Smooth muscle cell (in vitro differentiated cells): ENCODE data around the gene GGT6. TPM values are rescaled to one million over a fixed set of nuclear protein-coding genes. Genes with fewer than 3 reads are reported as not detected.
A peak's percentile ranks its signal among the peaks of the same experiment; 100 is the strongest.

Experiments
- DNase-seq: peaks from one replicate; lab custom pipeline; 2025; ENCODE audit not compliant: unreplicated experiment; lab: John Stamatoyannopoulos, UW
- H2AFZ ChIP-seq: fragments of 200-600 bp; sonication (generic); 2 replicates; pipeline ENCODE4 v1.6.0; 2016; ENCODE audit warnings: antibody characterized with exemption, low read depth, mild to moderate bottlenecking
- H3F3A ChIP-seq: fragments of 200-600 bp; sonication (generic); 2 replicates; pipeline ENCODE4 v1.6.0; 2017; ENCODE audit warnings: antibody characterized with exemption, low read depth
- H3K27ac ChIP-seq: fragments of 200-600 bp; sonication (generic); 2 replicates; pipeline ENCODE4 v1.5.1; 2016; ENCODE audit warnings: low read depth, mild to moderate bottlenecking
- H3K27me3 ChIP-seq: fragments of 200-600 bp; sonication (generic); 2 replicates; pipeline ENCODE4 v1.6.1; 2016; ENCODE audit warnings: low read depth, mild to moderate bottlenecking
- H3K36me3 ChIP-seq: fragments of 200-600 bp; sonication (generic); 2 replicates; pipeline ENCODE4 v1.5.1; 2016; ENCODE audit warnings: low read depth
- H3K4me1 ChIP-seq: fragments of 200-600 bp; sonication (generic); 2 replicates; pipeline ENCODE4 v1.5.1; 2016; ENCODE audit warnings: low read depth
- H3K4me2 ChIP-seq: fragments of 200-600 bp; sonication (generic); 2 replicates; pipeline ENCODE4 v1.6.0; 2016; ENCODE audit warnings: mild to moderate bottlenecking
- H3K4me3 ChIP-seq: fragments of 200-600 bp; sonication (generic); 2 replicates; pipeline ENCODE4 v1.5.1; 2016; ENCODE audit warnings: mild to moderate bottlenecking
- H3K79me2 ChIP-seq: fragments of 200-600 bp; sonication (generic); 2 replicates; pipeline ENCODE4 v1.6.0; 2016; ENCODE audit warnings: low read depth, mild to moderate bottlenecking
- H3K9ac ChIP-seq: fragments of 200-600 bp; sonication (generic); 2 replicates; pipeline ENCODE4 v1.6.0; 2016; ENCODE audit warnings: low read depth
- H3K9me3 ChIP-seq: fragments of 200-600 bp; sonication (generic); replicated peaks from 2 replicates; pipeline ENCODE4 v1.5.1; 2016; ENCODE audit warnings: low read depth
- H4K20me1 ChIP-seq: fragments of 200-600 bp; sonication (generic); 2 replicates; pipeline ENCODE4 v1.6.0; 2016; ENCODE audit warnings: low read depth
- CTCF ChIP-seq: fragments of 200-600 bp; sonication (generic); IDR thresholded peaks from 2 replicates; pipeline ENCODE4 v1.5.1; 2017; ENCODE audit warnings: borderline replicate concordance, mild to moderate bottlenecking, antibody characterized with exemption; ENCODE audit not compliant: insufficient read depth, poor library complexity, severe bottlenecking
- WGBS: methylation state at CpG from one replicate; pipeline ENCODE4 v1.1.7; 2016; ENCODE audit warnings: low lambda C conversion rate; 5-methylcytosine and 5-hydroxymethylcytosine counted together
- polyA plus RNA-seq: library from polyadenylated mRNA; unstranded; fragments of >200 nt; fragmentation: Nextera tagmentation; extraction: Ambion mirVana; gene quantifications from 2 replicates; pipeline ENCODE4 v1.2.1, GENCODE V29; 2016
- total RNA-seq: library from RNA; depleted of rRNA; stranded (reverse); fragments of >200 nt; gene quantifications from 2 replicates; pipeline ENCODE4 v1.2.3, GENCODE V29; 2014

The GGT6 gene, protein sequence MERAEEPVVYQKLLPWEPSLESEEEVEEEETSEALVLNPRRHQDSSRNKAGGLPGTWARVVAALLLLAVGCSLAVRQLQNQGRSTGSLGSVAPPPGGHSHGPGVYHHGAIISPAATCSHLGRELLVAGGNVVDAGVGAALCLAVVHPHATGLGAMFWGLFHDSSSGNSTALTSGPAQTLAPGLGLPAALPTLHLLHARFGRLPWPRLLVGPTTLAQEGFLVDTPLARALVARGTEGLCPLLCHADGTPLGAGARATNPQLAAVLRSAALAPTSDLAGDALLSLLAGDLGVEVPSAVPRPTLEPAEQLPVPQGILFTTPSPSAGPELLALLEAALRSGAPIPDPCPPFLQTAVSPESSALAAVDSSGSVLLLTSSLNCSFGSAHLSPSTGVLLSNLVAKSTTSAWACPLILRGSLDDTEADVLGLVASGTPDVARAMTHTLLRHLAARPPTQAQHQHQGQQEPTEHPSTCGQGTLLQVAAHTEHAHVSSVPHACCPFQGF
- 0.27 and 0.76 TPM in 2 replicates for total RNA-seq
- not detected in 2 replicates for polyA plus RNA-seq

DNA sequence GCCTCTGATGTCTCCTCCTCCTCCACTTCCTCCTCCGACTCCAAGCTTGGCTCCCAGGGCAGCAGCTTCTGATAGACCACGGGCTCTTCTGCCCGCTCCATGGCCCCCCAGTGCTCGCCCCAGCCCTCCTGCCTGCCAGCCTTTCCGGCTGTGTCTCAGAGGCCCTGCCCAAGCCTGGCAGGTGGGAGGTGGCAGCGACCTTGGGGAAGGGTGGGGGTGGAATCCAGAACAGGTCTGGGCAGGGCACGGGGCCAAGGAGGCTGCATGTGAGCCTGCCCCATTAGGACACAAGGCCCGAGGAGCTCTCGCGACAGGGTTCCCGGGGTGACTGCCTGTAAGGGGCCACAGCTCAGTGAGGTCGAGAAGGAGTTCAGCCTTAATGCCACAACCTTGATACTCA lies at the start of gene GGT6:
Gene GGT6, minus strand, starts transcription at position 157 of the 400 bp plus-strand sequence. Its CDS starts 56 bp downstream, at position 101.
- Histone ChIP-seq H3K4me1 (peaks cover 7% of the 10 kb centered on the region), H4K20me1 (no peaks in the 10 kb centered on the region), H3K9me3 (no peaks in the 10 kb centered on the region), H3K4me3 (no peak within 1 kb of the TSS), H3F3A (no peaks in the 10 kb centered on the region), H2AFZ (no peak within 1 kb of the TSS), H3K27ac (no peak within 1 kb of the TSS), H3K27me3 (no peaks in the 10 kb centered on the region), H3K9ac (no peak within 1 kb of the TSS), H3K36me3 (no peaks in the 10 kb centered on the region), H3K79me2 (no peaks in the 10 kb centered on the region), H3K4me2 (no peak within 1 kb of the TSS)
- DNase-seq, result no peak
- 80% methylated on average over 12 of the region's 12 CpGs for WGBS
- no peak for TF ChIP-seq CTCF

GRCh38 chr17:4610162-4610561 lies 49.8 kb upstream of the GGT6 start:
- Histone ChIP-seq H3K27me3 (no peaks in the 10 kb centered on the region), H3K4me2 (no peak overlapping the region), H4K20me1 (no peaks in the 10 kb centered on the region), H3K9me3 (no peaks in the 10 kb centered on the region), H3K4me3 (peak overlapping the region; percentile 24), H3F3A (no peaks in the 10 kb centered on the region), H3K36me3 (no peaks in the 10 kb centered on the region), H3K79me2 (no peaks in the 10 kb centered on the region), H2AFZ (no peak overlapping the region), H3K27ac (no peak overlapping the region), H3K4me1 (peaks cover 8% of the 10 kb centered on the region), H3K9ac (no peak overlapping the region)
- no peak for TF ChIP-seq CTCF
- DNase-seq, result no peak
- 74% methylated on average over 5 of the region's 5 CpGs for WGBS

DNA sequence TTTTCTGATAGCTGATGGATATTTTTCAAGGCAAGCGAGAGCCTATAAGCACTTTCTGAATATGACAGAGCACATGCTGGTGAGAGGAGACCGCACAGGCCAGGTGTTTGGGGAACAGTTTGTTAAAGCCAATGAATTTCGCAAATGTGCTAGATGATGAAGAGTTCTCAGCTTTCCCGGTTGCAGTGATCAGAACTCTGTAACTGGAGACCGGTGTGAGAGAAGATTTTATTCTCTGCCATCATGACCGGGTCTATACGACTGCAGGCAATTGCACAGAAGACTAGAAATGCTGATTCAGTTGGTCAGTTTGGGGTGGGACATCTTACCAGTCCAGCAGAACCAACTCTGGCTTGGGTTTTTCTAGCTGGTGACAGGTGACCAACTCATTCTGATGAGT lies 49.4 kb upstream of the GGT6 start:
- Histone ChIP-seq H3F3A (no peaks in the 10 kb centered on the region), H3K36me3 (no peaks in the 10 kb centered on the region), H3K4me3 (no peak overlapping the region), H3K27ac (no peak overlapping the region), H3K79me2 (no peaks in the 10 kb centered on the region), H3K27me3 (no peaks in the 10 kb centered on the region), H2AFZ (no peak overlapping the region), H3K9ac (no peak overlapping the region), H3K4me2 (no peak overlapping the region), H4K20me1 (no peaks in the 10 kb centered on the region), H3K9me3 (no peaks in the 10 kb centered on the region), H3K4me1 (peaks cover 9% of the 10 kb centered on the region)
- TF ChIP-seq CTCF, result no peak
- 94% methylated on average over 7 of the region's 7 CpGs for WGBS
- no peak for DNase-seq
